Left ventricle myocardium inferior (tissue), 1 donor: ENCODE measurements around the gene PRAF2. TPM values are rescaled to one million over a fixed set of nuclear protein-coding genes. Genes with fewer than 3 reads are reported as not detected.

Experiments
- DNase-seq: peaks from one replicate; pipeline ENCODE4 v3.0.0-alpha.2; 2020
- H3K27ac ChIP-seq: fragments of 200-600 bp; replicated peaks from 2 replicates; pipeline ENCODE4 v1.8.0; 2021
- H3K27me3 ChIP-seq: fragments of 200-600 bp; 2 replicates; pipeline ENCODE4 v1.8.0; 2021; ENCODE audit warnings: low read depth
- H3K36me3 ChIP-seq: fragments of 200-600 bp; 2 replicates; pipeline ENCODE4 v1.8.0; 2021
- H3K4me1 ChIP-seq: fragments of 200-600 bp; 2 replicates; pipeline ENCODE4 v1.8.0; 2021
- H3K4me3 ChIP-seq: fragments of 200-600 bp; 2 replicates; pipeline ENCODE4 v1.8.0; 2021; ENCODE audit warnings: mild to moderate bottlenecking, moderate library complexity
- H3K9me3 ChIP-seq: fragments of 200-600 bp; replicated peaks from 2 replicates; pipeline ENCODE4 v1.8.0; 2021
- intact Hi-C: fragments of 100-400 bp; cut with micrococcal nuclease; formaldehyde crosslinking; loops from one replicate; pipeline ENCODE4 v1.11.0; 2022
- long read RNA-seq: library from polyadenylated mRNA; unstranded; transcript quantifications from one replicate; pipeline ENCODE4 v2.0.0, GENCODE V29; 2021
- total RNA-seq: library from RNA; stranded (reverse); fragmentation: NEBNext Ultra II Directional; extraction: Animal tissue kit (Norgen Biotek cat#: 25700); gene quantifications from one replicate; pipeline ENCODE4 v1.2.1, GENCODE V29; 2021
- TF ChIP-seq, protein P1 (sequence below): fragments of 200-600 bp; IDR thresholded peaks from 2 replicates; pipeline ENCODE4 v1.8.0; 2021; ENCODE audit warnings: antibody characterized with exemption, mild to moderate bottlenecking, borderline replicate concordance
- donor health status: DM: no; HTN: yes; CAD: no; lungs with severe emphysema.

The PRAF2 gene, protein sequence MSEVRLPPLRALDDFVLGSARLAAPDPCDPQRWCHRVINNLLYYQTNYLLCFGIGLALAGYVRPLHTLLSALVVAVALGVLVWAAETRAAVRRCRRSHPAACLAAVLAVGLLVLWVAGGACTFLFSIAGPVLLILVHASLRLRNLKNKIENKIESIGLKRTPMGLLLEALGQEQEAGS
- total RNA-seq: 8.7 TPM
- long read RNA-seq, transcript PRAF2-202 (3 exons, 1,334 nt): major isoform, 6 of 8 reads
- long read RNA-seq, partial matches to known transcripts: 0 of 8 reads
- long read RNA-seq, other reads (novel, unspliced or antisense): 1 of 8 reads

DNA sequence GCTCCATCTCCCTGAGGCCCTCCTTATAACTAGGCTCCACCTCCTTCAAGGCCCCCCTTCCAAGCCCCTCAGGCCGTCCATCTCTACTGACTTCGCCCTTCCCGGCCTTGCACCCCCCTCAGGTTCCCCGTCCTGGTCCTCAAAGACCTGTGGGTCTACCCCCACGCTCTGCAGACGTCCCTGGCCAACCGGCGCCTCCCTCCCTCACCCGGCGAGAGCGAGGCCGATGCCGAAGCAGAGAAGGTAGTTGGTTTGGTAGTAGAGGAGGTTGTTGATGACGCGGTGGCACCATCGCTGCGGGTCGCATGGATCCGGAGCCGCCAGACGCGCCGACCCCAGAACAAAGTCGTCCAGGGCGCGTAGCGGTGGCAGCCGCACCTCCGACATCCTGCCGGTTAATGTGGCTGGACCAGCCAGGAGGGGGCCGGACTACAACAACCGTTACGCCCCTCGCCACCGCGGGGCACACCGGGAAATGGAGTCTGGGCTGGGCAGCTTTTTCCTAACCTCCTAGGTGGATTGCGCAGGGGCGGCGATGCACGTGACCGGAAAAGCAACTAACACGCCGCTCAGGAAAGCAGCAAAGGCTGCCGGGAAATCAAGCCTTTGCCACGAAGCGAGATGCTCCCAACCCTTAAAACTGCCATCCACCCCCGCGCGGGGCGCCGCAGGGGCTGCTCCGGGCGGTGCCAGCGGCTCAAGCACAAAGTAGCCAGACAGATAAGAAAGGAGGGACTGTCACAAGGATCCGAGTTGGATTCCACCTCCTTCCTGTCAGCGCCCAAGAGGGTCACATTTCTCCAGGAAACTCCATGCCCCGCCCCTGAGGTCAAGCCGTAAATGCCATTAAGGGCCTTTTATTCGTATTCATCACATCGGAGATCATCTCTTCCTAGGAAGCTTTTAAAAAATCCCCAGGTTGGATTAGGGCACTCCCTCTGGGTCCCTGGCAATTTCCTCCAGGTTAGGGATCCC, at the start of gene PRAF2:
TSS of gene PRAF2 (minus strand) at position 402 of the 975 bp plus-strand sequence. CDS start at position 387, 15 bp downstream.
- no peaks in the 10 kb centered on the region for H3K27me3 ChIP-seq
- intact Hi-C loops: no loop called here
- DNase-seq: peak; percentile 93
- H3K36me3 ChIP-seq: peaks cover 17% of the 10 kb centered on the region
- TF ChIP-seq, protein P1, sequence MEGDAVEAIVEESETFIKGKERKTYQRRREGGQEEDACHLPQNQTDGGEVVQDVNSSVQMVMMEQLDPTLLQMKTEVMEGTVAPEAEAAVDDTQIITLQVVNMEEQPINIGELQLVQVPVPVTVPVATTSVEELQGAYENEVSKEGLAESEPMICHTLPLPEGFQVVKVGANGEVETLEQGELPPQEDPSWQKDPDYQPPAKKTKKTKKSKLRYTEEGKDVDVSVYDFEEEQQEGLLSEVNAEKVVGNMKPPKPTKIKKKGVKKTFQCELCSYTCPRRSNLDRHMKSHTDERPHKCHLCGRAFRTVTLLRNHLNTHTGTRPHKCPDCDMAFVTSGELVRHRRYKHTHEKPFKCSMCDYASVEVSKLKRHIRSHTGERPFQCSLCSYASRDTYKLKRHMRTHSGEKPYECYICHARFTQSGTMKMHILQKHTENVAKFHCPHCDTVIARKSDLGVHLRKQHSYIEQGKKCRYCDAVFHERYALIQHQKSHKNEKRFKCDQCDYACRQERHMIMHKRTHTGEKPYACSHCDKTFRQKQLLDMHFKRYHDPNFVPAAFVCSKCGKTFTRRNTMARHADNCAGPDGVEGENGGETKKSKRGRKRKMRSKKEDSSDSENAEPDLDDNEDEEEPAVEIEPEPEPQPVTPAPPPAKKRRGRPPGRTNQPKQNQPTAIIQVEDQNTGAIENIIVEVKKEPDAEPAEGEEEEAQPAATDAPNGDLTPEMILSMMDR: peak; percentile 19
- H3K4me1 ChIP-seq: peaks cover 30% of the 10 kb centered on the region
- H3K4me3 ChIP-seq: peak within 1 kb of the TSS; percentile 70
- peak within 1 kb of the TSS; percentile 88 for H3K27ac ChIP-seq
- no peaks in the 10 kb centered on the region for H3K9me3 ChIP-seq

DNA sequence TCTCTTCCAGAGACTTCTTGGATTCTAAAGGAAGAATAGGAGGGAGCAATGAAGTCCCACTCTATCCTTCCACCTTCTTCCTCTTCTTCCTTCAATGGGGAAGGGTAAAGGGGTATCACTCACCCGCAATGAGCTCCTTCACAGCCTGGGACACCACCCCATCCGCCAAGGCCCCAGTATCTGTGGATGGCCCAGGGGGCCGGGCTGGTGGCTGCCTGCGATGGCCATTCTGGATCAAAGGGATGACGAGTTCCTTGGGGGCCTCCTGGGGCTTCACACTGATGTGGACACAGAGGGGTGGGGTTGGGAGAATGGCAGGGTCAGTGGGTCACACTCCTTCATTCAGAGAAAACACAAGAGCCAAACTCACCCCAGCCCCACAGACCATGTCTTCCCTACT, 48.7 kb upstream of the PRAF2 start:
- peak overlapping the region; percentile 83 for H3K4me3 ChIP-seq
- intact Hi-C loops: no loop called here
- H3K4me1 ChIP-seq: peaks cover 14% of the 10 kb centered on the region
- H3K9me3 ChIP-seq: no peaks in the 10 kb centered on the region
- H3K36me3 ChIP-seq: peaks cover 26% of the 10 kb centered on the region
- H3K27me3 ChIP-seq: no peaks in the 10 kb centered on the region
- DNase-seq: no peak
- TF ChIP-seq, protein P1: no peak
- H3K27ac ChIP-seq: no peak overlapping the region

DNA sequence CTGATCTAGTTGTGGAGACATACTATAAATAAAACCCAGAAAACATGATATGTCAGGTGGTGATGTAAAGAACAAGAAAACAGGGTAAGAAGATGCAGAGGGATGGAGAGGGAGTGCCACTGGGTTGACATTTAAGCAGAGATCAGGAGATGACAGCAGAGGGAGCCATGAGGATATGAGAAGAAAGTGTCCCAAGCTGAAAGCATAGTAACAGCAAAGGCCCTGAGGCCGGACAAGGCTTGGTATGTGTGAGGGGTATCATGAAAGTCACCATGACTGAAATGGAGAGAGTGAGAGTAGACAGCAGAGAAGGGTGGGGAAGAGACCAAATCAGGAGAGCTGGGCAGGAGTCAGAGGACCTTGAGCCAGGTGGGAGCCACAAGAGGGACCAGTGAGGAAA, 46.3 kb upstream of the PRAF2 start:
- H3K27ac ChIP-seq: no peak overlapping the region
- intact Hi-C loops: no loop called here
- H3K27me3 ChIP-seq: no peaks in the 10 kb centered on the region
- DNase-seq: no peak
- peaks cover 40% of the 10 kb centered on the region for H3K36me3 ChIP-seq
- peaks cover 14% of the 10 kb centered on the region for H3K4me1 ChIP-seq
- no peak overlapping the region for H3K4me3 ChIP-seq
- H3K9me3 ChIP-seq: no peaks in the 10 kb centered on the region
- TF ChIP-seq, protein P1: no peak

DNA sequence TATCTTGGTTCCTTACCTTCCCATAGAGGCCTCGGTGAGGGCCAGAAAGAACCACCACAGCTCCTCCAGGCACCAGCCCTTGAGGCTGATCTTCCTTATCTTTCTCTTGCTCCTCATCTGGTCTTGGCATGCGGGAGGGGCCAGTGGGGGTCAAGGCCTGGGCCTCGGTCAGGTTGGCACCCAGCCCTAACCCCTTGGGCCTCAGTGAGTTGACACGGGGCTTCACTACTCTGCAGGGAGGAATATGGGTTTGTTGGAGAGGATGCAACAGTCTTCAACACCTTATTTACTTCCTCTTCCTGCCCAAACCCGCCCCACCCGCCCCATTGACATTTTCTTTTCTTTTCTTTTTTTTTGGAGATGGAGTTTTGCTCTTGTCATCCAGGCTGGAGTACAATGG, 43.8 kb upstream of the PRAF2 start:
- Histone ChIP-seq H3K4me3 (no peak overlapping the region), H3K9me3 (no peaks in the 10 kb centered on the region), H3K27ac (no peak overlapping the region), H3K4me1 (peaks cover 9% of the 10 kb centered on the region), H3K36me3 (peaks cover 52% of the 10 kb centered on the region), H3K27me3 (no peaks in the 10 kb centered on the region)
- intact Hi-C loops: no loop called here
- no peak for DNase-seq
- TF ChIP-seq, protein P1: no peak

DNA sequence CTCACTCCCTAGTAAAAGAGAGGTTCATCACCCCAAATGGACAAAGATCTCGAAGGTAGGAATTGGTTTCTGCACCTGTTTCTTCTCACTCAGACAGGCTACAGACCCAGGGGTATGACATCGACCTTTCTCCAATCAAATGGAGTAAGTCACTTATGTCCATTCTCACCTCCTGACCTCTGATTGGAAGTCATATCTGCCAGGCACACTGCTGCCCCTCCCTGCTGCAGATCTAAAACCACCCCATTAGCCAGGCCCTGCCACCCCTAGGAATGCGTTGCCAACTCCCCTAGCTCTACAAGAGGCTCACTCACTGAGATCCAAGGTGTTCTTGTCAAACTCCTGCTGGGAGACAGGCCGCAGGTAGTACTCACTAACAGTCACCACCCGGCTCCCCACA, 42.9 kb upstream of the PRAF2 start:
- intact Hi-C loops: no loop called here
- Histone ChIP-seq H3K9me3 (no peaks in the 10 kb centered on the region), H3K27me3 (no peaks in the 10 kb centered on the region), H3K27ac (no peak overlapping the region), H3K36me3 (peaks cover 56% of the 10 kb centered on the region), H3K4me3 (no peak overlapping the region), H3K4me1 (peaks cover under 1% of the 10 kb centered on the region)
- TF ChIP-seq, protein P1: no peak
- DNase-seq: no peak
